Keratinocyte (primary cell): ENCODE results near the gene PXYLP1. TPM values are rescaled to one million over a fixed set of nuclear protein-coding genes. Genes with fewer than 3 reads are reported as not detected.
A peak's percentile ranks its signal among the peaks of the same experiment; 100 is the strongest.

Experiments used
- DNase-seq: peaks from one replicate; pipeline ENCODE4 v3.0.0-alpha.2; 2011; ENCODE audit warnings: low read depth, missing footprints, low spot score
- FAIRE-seq: peaks from 2 replicates; lab custom pipeline; 2011; peaks lifted over from hg19 to GRCh38; lab: Jason Lieb, UNC
- H2AFZ ChIP-seq: 2 replicates; pipeline ENCODE4 v1.6.0; 2012; ENCODE audit warnings: low read length, control low read depth, inconsistent platforms; ENCODE audit not compliant: control insufficient read depth
- H3K27ac ChIP-seq: 2 replicates; pipeline ENCODE4 v1.5.1; 2011; ENCODE audit warnings: low read length; ENCODE audit not compliant: control insufficient read depth, insufficient read depth
- H3K27me3 ChIP-seq: 3 replicates; pipeline ENCODE4 v1.6.0; 2011; ENCODE audit warnings: low read length; ENCODE audit not compliant: control insufficient read depth, insufficient read depth; ENCODE audit errors: extremely low read depth
- H3K36me3 ChIP-seq, 2 experiments: 2 replicates in 1 of 2; 3 replicates in 1 of 2; pipeline ENCODE4 v1.5.1; 2011; ENCODE audit warnings: low read length in 2 of 2, mild to moderate bottlenecking in 1 of 2; ENCODE audit not compliant: control insufficient read depth in 2 of 2, insufficient read depth in 2 of 2; ENCODE audit errors: extremely low read depth in 1 of 2
- H3K4me1 ChIP-seq: 3 replicates; pipeline ENCODE4 v1.5.1; 2011; ENCODE audit warnings: low read length; ENCODE audit not compliant: control insufficient read depth, insufficient read depth; ENCODE audit errors: extremely low read depth
- H3K4me2 ChIP-seq: 3 replicates; pipeline ENCODE4 v1.6.0; 2011; ENCODE audit warnings: low read depth, low read length; ENCODE audit not compliant: control insufficient read depth, insufficient read depth; ENCODE audit errors: extremely low read depth
- H3K4me3 ChIP-seq, 3 experiments: fragments of 200-600 bp in 1 of 3; sonication (generic) in 1 of 3; 2 replicates in 2 of 3; 3 replicates in 1 of 3; pipeline ENCODE4 v1.5.1; 2011 to 2016; ENCODE audit warnings: low read length in 3 of 3, mild to moderate bottlenecking in 3 of 3, control low read depth in 2 of 3, inconsistent platforms in 1 of 3, low read depth in 1 of 3, mixed read lengths in 1 of 3, mixed run types in 1 of 3, moderate library complexity in 1 of 3; ENCODE audit not compliant: control insufficient read depth in 2 of 3, insufficient read depth in 2 of 3; ENCODE audit errors: extremely low read depth in 1 of 3
- H3K79me2 ChIP-seq: 2 replicates; pipeline ENCODE4 v1.6.0; 2012; ENCODE audit warnings: low read length; ENCODE audit not compliant: control insufficient read depth, insufficient read depth
- H3K9ac ChIP-seq: 3 replicates; pipeline ENCODE4 v1.6.0; 2011; ENCODE audit warnings: low read length; ENCODE audit not compliant: control insufficient read depth, insufficient read depth; ENCODE audit errors: extremely low read depth
- H3K9me1 ChIP-seq: 3 replicates; pipeline ENCODE4 v1.6.0; 2011; ENCODE audit warnings: low read length; ENCODE audit not compliant: control insufficient read depth, insufficient read depth; ENCODE audit errors: extremely low read depth
- H3K9me3 ChIP-seq: 2 replicates; pipeline ENCODE4 v1.5.1; 2012; ENCODE audit warnings: low read depth, low read length; ENCODE audit not compliant: control insufficient read depth
- H4K20me1 ChIP-seq: 3 replicates; pipeline ENCODE4 v1.6.0; 2011; ENCODE audit warnings: low read length; ENCODE audit not compliant: control insufficient read depth, insufficient read depth; ENCODE audit errors: extremely low read depth
- EZH2 ChIP-seq: IDR thresholded peaks from one replicate; pipeline ENCODE4 v1.6.1; 2012; ENCODE audit warnings: inconsistent platforms, mild to moderate bottlenecking, low read length, moderate library complexity
- dilution Hi-C: fragments of 300-500 bp; cut with MboI; formaldehyde crosslinking; loops from one replicate; pipeline ENCODE4 v1.7.0; 2020; ENCODE audit warnings: low sequenced_read_pairs; ENCODE audit not compliant: extremely low pct_ligation_motif_present
- polyA plus RNA-seq, 5 experiments: library from polyadenylated mRNA; depleted of rRNA in 3 of 5; stranded (reverse) in 3 of 5; stranded (forward) in 1 of 5; unstranded in 1 of 5; fragments of >200 nt; gene quantifications; 1 replicate in 1 of 5; 2 replicates in 3 of 5; 3 replicates in 1 of 5; pipeline versions ENCODE4 v1.2.1 to v1.2.3, GENCODE V29; 2011 to 2012; ENCODE audit warnings: missing spikeins in 2 of 5, low read depth in 1 of 5, low replicate concordance in 1 of 5
- TF ChIP-seq, protein P1 (sequence below), 3 experiments: IDR thresholded peaks in 1 of 3; conservative IDR thresholded peaks in 1 of 3; optimal IDR thresholded peaks in 1 of 3; 2 replicates in 2 of 3; 3 replicates in 1 of 3; pipeline versions ENCODE3 to v1.5.1; 2011; ENCODE audit warnings: low read length in 3 of 3, mild to moderate bottlenecking in 3 of 3, moderate library complexity in 2 of 3, control low read depth in 1 of 3, inconsistent platforms in 1 of 3; ENCODE audit not compliant: insufficient read depth in 2 of 3; ENCODE audit errors: extremely low read depth in 1 of 3

Gene PXYLP1
- polyA plus RNA-seq, 1 donor (not counting 4 experiments of a cell fraction or from before 2014, with no cell fraction given): 3.0 TPM

DNA sequence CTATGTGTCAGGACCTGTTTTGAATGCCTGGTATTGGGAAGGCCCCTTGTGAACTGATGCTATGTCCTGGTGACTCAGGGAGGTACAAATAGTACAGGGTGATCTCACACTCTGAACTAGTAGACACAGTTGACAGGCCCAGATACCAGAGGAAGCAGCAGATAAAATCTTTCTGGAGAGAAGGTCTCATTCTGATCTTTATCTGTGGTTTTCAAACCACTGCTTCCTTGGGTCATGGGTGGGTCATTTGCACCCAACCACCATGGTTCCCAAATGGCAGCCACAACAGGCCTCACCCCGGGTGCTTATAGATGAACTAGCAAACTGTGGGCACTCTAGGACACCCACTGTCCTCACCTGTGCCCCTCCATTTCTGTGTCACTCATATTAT is 43.4 kb downstream of the PXYLP1 start:
- dilution Hi-C loops: no loop called here
- TF ChIP-seq EZH2: no peak
- TF ChIP-seq, protein P1, sequence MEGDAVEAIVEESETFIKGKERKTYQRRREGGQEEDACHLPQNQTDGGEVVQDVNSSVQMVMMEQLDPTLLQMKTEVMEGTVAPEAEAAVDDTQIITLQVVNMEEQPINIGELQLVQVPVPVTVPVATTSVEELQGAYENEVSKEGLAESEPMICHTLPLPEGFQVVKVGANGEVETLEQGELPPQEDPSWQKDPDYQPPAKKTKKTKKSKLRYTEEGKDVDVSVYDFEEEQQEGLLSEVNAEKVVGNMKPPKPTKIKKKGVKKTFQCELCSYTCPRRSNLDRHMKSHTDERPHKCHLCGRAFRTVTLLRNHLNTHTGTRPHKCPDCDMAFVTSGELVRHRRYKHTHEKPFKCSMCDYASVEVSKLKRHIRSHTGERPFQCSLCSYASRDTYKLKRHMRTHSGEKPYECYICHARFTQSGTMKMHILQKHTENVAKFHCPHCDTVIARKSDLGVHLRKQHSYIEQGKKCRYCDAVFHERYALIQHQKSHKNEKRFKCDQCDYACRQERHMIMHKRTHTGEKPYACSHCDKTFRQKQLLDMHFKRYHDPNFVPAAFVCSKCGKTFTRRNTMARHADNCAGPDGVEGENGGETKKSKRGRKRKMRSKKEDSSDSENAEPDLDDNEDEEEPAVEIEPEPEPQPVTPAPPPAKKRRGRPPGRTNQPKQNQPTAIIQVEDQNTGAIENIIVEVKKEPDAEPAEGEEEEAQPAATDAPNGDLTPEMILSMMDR (optimal IDR thresholded peaks at IDR 0.05 in 1 of 3, IDR thresholded peaks at IDR 0.05 in 1 of 3, conservative IDR thresholded peaks at IDR 0.05 in 1 of 3; ENCODE audit: extremely low read depth in 1 of 3, insufficient read depth in 2 of 3, low read length in 3 of 3): no peak
- Histone ChIP-seq H3K9me1 (no peaks in the 10 kb centered on the region), H3K4me1 (peaks cover 28% of the 10 kb centered on the region), H4K20me1 (no peaks in the 10 kb centered on the region), H3K36me3 (no peaks in the 10 kb centered on the region), H2AFZ (no peak overlapping the region), H3K9me3 (no peaks in the 10 kb centered on the region), H3K27ac (peak overlapping the region; percentile 72), H3K27me3 (no peaks in the 10 kb centered on the region), H3K4me3 (no peak overlapping the region), H3K4me2 (peak overlapping the region; percentile 50), H3K9ac (peak overlapping the region; percentile 2), H3K79me2 (no peaks in the 10 kb centered on the region)
- peak; percentile 88 for FAIRE-seq
- peak; percentile 64 for DNase-seq

DNA sequence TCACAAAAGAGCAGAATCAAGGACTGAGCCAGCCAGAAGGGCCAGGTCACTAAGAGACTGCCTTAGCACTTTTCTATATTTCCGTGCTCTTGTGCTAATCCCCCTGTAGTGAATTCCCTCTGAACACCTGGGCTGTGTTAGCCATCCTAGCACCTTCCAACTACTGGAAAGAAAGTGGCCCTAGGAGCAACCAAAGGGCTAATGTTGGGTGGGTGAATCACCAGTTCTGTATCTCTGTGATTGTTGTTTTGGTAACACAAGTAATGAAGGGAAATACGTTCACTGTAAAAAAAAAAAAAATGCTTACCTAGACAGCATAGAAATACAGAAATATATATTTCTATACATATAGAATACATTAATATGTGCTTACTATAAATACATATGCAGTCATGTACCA is 43.9 kb downstream of the PXYLP1 start:
- no peaks in the 10 kb centered on the region for H3K27me3 ChIP-seq
- peak overlapping the region; percentile 2 for H3K9ac ChIP-seq
- no peaks in the 10 kb centered on the region for H3K9me1 ChIP-seq
- peak overlapping the region; percentile 44 for H3K4me2 ChIP-seq
- no peaks in the 10 kb centered on the region for H3K9me3 ChIP-seq
- no peaks in the 10 kb centered on the region for H4K20me1 ChIP-seq
- H2AFZ ChIP-seq: no peak overlapping the region
- DNase-seq (no peak), FAIRE-seq (no peak)
- TF ChIP-seq, protein P1 (optimal IDR thresholded peaks at IDR 0.05 in 1 of 3, IDR thresholded peaks at IDR 0.05 in 1 of 3, conservative IDR thresholded peaks at IDR 0.05 in 1 of 3; ENCODE audit: extremely low read depth in 1 of 3, insufficient read depth in 2 of 3, low read length in 3 of 3): no peak
- no peak for TF ChIP-seq EZH2
- H3K4me3 ChIP-seq: no peak overlapping the region
- no peaks in the 10 kb centered on the region for H3K36me3 ChIP-seq
- peaks cover 28% of the 10 kb centered on the region for H3K4me1 ChIP-seq
- no peaks in the 10 kb centered on the region for H3K79me2 ChIP-seq
- H3K27ac ChIP-seq: peak overlapping the region; percentile 72
- dilution Hi-C loops: no loop called here
